ENCODE data around the gene PRKG1.
"Not testable (repeated sequence)": the region's sequence is repeated elsewhere in the genome, so short reads cannot be mapped to it uniquely, and the experiment has no call there.

PRKG1 gene

DNA sequence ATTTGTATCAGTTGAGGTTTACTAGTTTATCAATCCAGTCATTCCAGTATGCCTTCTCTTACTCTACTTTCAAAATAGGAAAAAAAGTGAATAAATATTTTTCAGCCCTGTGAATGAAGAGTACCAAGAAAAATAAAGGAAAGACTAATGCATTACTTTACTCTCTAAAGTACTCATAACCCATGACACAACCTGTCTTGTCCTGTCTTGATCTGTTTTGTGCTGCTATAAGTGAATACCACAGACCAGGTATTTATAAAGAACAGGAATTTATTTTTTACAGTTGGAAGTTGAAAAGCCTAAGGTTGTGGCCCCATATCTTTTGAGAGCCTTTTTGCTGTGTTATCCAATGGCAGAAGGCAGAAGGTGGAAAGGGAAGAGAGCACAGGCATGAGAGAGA lies 1045.2 kb downstream of the PRKG1 start:
- no peak for DNase-seq (ENCODE audit: low read depth)

DNA sequence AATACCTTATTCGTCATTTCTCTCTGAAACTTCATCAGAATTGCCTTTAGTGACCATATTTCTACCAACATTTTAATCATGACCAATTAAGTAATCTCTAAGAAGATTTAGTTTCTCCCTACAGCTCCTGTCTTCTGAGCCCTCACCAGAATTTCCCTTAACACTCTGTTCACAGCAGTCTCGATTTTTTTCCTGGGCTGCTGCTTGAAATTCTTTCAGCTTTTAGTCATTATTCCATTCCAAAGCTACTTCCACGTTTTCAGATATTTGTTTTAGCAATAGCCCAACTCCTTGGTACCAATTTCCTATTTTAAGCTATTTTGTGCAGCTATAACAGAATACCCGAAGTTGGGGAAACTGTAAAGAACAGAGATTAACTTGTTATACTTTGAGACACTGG lies 1047.4 kb downstream of the PRKG1 start:
- DNase-seq (ENCODE audit: low read depth) = no peak

DNA sequence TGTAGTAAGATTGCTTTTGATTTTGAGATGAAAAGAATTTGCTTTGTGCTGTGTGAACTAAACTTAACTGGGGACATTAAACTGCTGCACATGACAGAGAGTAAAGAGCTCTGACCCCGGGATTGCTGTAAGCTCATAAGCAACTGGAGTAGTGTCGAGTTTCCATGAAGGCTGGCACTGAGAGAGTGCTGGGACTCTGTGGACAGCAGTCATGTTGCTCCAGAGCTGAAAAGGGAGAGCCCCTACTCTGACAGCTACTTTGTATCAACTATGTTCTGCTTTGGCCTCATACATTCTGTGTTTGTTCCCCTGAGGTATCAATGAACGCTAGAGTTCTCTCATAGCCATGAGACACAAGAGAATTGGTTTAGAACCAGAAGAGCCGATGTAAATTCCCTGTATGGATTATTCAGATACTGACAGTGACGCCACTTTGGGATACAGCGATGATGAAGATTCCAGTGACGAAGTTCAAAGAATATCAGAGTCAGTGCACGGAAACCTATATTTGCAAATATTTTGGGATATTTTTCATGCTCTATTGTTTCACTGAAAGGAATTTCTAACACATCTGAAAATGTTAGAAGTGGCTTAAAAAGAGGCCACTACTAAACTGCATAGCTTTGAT lies 1053.9 kb downstream of the PRKG1 start:
- no peak for DNase-seq (ENCODE audit: low read depth)

DNA sequence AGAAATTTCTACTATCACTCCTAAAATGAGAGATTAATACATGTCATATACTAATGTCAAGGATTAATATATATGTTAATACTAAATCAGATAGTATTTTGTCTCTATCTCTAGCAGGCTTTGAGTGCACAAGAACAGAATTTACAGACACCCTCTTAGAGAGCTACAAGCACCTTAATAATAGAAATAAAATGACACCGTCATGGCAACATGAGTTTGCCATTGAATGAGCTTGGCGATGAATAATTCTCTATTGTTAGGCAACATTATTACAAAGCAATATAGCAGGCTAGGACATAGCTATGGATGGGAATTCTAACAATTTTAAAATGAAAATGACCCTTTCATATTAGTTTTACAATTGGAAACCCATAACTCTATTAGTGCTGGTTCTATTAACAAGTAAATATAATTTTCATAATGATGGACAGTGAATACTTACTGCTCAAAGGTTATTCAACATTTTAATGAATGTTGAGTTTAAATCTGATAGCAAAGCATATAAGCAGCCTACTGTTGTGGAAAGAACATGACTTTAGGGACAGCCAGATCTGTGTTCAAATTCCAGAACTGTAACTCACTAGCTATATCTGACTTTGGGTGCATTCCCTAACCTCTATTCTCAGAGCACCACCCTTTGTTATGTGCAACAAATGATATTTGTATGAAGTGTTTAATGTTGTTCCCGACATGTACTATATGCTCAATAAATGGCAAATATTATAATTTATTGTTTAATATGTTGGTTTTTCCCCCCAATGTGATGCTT lies 1055.3 kb downstream of the PRKG1 start:
- no peak for DNase-seq (ENCODE audit: low read depth)

DNA sequence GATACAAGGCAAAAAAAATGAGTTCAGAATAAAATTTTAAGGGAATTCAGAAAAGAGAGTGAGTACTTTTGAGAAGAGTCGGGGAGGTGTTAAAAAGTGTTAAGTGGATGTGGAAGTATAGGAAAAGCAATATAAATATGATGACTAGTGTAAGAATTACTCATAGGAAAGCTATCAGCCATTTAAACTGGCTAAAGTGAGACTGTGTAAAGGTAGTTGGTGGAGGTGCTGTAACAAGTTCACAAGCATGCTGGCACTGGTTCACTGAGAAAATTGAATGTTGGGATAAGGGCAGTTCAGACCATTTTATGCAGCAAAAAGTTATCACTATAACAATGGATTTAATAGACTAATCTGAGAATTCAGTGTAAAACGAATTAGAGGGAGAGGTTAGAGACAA lies 1060.8 kb downstream of the PRKG1 start:
- DNase-seq (ENCODE audit: low read depth) = no peak

DNA sequence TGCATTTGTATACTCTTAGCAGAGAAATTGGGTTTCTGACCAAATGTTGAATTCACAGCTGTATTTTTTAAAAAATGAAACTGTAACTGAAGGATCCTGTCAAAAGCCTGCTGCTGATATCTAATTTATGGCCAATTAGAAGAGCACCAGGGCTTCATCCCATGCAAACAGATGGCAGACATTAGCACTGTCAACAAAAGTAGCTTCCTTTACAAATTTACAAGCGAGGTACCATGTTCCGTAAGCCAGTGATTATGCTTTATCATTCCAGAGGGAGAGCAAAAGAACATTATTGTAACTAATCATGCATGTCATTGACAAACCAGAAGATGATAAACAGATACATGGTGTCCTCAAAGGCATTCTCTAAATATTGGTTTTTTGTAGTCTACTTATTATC lies 1062.6 kb downstream of the PRKG1 start:
- no peak for DNase-seq (ENCODE audit: low read depth)

DNA sequence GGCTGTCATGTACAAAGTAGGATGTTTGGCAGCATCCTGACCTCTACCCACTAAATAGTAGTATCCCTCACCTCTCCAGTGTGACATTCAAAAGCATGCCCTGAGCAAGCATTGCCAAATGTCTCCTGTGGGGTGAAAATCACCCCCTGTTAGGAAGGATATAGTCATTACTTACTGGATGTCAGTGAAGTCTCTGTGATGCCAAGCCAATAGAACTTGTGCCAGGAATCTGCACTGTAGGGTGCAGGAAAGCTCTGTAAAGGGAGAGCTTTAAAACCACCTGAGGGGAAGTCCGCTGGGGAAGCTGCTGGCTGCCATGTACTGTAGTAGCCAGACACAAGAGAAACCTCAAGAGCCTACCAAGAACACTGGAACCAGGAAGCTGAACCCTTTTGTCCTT lies 1069.1 kb downstream of the PRKG1 start:
- no peak for DNase-seq (ENCODE audit: low read depth)

DNA sequence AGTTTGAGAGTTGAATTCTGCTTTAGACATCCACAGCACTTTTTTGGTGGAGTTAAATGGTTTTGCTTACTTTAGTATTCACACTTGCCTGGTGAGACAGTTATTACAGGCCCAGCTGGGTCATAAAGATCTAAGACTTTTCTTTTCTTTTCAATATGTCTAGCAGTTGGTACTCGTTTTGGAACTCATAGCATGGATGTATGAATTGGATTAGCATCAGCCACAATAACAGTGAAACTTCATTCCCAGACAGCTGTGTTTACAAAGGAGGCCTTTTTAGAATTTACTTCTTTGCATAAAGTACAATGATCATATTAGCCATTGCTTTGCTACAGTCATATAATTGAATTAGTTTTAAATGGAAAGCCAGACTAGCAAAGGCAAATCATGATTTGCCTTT lies 1071.3 kb downstream of the PRKG1 start:
- no peak for DNase-seq (ENCODE audit: low read depth)

DNA sequence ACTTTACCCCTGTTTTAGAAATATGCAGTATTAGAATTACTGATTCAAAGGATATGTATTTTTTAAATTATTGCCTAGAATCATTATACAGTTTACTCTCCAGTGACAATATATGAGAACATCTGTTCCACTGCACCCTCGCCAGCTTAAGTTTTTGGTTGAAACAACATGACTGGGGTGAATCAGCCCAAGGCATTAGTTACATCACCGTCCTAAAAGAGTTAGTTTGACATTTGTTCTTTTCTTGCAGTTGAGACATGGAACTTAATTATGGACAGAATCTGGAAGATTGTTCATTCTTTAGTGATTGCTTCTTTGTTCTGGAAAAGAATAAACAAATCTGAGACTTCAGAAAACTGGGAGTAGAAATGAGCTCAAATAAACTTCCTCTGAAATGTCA lies 1072.5 kb downstream of the PRKG1 start:
- DNase-seq (ENCODE audit: low read depth) = no peak

DNA sequence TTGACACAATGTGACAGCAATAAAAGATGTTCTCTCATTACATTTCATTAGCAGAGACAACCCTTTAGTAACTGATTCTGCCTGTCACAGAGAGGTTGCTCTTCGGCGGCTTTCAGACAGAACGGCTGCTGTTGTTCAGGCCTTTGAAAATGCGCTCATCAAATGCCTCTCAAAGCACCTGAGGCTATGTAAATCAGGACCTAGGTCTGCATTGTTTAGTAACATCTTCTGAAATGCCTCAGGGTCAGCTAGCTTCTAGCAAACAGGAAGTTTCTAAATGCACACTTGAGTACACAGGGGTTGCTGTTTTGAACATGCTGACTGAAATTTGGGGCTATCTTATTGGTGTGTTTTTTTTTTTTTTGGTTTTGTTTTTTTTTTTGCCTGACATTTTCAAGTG lies 1096.5 kb downstream of the PRKG1 start:
- no peak for DNase-seq (ENCODE audit: low read depth)

DNA sequence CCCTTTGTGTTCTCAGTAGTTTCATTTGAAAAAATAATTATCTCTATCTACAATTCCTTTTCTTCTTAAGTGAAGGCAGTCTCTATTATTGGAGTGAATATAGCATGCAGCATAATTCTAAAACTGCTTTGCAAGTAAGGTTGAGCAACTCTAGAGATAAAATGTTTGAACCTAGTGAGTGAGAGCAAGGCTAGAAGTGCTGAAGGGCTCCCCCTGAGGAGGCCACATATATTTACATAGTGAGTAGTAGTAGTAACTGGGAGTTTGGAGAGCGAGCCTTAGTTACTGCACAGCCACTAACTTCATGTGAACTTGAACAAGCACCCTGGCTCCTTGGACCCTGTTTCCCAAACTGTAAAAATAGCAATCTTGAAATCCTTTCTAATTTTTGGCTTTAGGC lies 1098.3 kb downstream of the PRKG1 start:
- DNase-seq (ENCODE audit: low read depth) = peak; percentile 5

DNA sequence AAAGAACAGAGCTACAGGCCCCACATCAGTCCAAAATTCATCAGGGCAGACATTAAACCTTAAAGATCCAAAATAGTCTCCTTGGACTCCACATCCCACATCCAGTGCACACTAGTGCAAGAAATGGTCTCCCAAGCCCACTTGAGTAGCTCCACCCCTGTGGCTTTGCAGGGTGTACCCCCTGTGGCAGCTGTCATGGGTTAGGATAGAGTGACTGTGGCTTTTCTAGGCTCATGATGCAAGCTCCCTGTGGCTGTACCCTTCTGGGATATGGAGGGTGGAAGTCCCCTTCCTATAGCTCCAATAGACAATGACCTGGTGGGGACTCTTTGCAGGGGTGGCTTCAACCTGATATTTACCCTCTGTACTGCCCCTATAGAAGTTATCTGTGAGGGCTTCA lies 1111.0 kb downstream of the PRKG1 start:
- no peak for DNase-seq (ENCODE audit: low read depth)

DNA sequence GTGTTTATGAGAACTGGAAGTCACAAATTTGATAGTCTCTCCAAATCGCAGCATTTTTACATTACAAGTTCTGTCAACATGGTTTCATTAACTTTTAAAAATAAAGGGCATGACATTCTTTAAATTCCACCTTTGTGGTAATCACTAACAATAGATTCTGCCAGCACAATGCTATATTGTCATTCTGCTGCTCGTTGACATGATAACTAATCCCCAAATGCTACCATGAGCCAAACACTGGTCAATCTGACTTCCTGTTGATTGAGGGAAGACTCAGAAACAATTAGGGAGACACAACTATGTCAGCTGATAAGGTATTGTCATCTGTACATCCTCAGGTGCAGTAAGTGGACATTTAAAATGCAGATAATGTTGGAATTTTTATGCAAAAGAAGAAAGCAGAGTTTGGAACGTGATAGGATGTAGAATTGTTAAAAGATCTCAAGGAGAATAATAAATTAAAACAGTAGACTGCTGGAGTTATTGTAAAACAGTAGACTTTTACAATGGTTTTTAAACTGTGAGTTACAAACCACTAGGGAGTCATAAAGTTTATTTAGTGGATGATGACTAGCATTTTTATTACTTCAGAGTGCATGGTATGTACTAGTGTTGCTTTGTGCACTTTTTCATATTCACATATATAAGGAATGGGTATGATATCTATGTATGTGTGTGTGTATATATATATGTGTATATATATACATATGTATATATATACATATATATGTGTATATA lies 1113.4 kb downstream of the PRKG1 start:
- no peak for DNase-seq (ENCODE audit: low read depth)

DNA sequence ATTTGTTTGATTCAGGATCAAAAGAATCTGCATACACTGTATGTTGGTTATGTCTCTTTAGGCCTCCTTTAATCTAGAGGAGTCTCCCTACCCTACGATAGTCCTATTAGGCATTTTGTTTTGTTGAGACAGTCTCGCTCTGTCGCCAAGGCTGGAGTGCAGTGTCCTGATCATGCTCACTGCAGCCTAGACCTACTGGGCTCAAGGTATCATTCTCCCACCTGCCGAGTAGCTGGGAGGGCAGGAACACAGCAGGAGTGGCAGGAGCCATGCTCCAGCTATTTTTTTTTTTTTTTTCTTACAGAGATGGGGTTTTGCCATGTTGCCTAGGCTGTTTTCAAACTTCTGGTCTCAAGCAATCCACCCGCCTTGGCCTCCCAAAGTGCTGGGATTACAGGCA lies 1116.8 kb downstream of the PRKG1 start:
- DNase-seq (ENCODE audit: low read depth) = no peak

DNA sequence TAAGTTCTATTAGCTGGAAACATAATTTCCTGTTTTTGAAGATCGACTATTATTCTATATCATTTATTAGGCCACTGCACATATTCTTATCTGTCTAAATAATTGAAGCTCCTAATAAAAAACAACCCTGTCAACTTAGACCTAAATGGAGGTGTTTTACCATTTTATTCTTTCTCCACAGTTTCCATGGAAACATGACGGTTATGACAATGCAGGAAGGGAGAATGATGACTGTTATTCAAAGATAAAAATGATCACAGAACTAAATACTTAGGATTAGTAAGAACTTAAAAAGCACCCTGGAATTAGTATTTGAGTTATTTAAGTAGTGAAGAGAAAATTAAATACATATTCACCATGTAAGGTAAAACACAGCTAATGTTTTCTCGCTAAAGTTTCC lies 1119.9 kb downstream of the PRKG1 start:
- DNase-seq (ENCODE audit: low read depth) = no peak

DNA sequence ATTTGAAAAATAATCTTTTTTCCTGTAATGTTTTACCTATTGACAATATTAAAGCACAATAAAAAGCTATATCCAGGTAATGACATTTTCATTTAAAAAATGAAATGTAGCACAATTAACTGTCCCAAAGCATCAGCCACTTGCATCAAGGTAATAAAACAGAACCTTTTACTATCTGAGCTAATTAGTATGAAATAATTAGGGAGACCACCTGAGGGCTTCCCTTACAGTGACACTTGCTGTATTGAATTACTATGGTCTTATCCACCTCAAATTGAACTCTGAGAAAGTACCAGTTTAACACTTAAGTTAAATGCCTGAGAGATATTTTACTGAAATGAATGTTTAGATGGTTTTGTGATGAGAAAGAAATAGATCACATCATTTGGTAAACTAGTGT lies 1120.4 kb downstream of the PRKG1 start:
- DNase-seq (ENCODE audit: low read depth) = no peak

DNA sequence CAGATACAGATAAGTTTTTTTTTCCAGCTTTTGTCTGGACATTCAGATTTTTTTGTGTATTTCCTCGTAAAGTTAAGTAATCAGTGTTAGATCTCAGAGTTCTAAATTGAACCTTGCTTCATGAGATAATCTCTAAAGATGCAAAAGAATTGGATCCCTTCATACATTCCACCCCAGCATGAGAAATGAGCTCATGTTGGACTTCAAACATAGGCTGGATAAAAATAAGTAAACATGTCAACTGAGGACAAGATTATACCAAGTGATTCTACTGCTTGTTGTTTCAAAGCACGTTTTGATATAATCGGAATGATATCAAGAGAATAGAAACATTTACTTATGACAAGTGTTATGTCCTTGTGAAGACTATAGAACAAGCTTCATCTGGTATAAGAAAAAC lies 1122.8 kb downstream of the PRKG1 start:
- no peak for DNase-seq (ENCODE audit: low read depth)

DNA sequence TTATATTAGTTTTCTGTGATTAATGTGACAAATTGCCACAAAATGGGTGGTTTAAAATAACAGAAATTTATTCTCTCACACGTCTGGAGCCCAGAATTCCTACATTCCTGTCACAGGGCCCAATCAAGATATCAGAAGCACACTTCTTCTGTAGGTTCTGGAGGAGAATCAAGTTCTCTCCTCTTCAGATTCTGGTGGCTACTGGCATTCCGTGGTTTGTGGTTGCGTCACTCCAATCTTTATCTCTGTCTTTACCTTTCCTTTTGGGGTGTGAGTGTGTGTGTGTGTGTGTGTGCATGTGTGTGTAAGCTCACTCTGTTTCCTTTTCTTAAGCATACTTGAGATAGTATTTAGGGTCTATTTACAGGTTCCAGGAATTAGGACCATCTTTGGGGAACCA lies 1124.3 kb downstream of the PRKG1 start:
- DNase-seq (ENCODE audit: low read depth) = peak; percentile 4

DNA sequence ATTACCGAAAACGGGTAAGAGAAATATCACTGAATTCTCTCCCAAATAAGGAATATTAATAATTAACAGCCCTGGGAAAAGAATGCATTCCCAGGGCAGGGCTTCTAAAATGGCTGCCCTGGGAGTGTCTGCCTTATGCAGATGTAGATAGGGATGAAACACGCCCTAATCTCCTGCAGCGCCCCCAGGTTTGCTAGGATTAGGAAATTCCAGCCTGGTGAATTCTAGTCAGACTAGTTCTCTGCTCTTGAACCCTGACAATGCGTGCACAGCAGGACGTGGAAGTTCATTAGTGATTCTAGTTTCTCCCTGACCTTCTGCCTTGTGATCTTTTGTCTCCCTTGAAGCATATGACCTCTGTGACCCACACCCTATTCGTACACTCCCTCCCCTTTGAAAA lies 1130.6 kb downstream of the PRKG1 start:
- not testable (repeated sequence) for DNase-seq (ENCODE audit: low read depth)

DNA sequence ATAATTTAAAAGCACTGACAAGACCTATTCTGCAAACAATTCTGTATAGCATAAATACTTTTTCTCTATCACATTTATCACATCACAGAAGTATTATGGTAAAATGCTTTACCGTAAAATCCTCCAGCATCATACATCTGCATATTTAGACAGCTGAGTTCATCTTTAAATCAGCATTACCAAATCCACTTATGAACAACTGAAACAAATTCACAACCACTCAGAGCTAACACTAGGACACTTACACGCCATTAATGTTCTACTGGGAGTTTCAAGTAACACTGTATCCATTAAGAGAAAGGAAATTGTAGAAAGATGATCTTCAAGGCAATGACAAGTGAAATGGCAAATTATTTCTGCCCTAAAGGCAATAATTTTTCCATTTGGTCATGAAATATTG lies 1134.1 kb downstream of the PRKG1 start:
- DNase-seq (ENCODE audit: low read depth) = no peak

DNA sequence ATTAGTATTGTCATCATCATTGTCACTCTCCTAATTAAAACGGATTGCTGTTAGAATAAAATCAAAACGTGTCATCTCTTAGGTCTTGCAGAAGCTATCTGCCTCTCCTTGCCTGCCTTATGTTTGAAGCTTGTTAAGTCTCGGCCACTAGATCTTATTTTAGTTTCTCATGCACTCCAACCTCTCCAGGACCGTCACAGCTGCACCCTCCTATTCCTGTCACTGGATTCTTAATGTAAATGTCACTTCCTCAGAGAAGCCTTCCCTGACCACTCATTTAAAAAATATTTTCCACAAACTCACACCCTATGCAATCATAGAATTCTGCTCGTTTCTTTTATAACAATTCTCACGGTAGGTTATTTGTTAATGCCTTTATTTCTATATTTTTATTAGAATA lies 1135.9 kb downstream of the PRKG1 start:
- DNase-seq (ENCODE audit: low read depth) = no peak

DNA sequence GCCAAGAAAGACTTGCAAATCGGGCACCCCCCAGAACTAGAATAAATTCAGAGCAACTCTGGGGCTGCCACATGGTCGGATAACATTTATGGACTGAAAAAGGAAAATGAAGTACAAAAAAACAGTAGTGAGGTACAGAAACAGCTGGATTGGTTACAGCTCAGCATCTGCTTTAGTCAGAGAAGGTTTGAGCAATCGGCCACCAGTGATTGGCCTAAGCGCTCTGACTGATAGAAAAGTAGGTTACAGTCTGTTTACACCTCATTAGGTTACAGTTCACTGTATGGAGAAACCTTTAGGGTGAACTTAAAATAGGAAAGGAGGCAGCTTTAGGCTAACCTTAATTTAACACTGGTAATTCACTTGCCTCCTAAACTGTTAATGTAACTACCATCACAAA lies 1137.8 kb downstream of the PRKG1 start:
- peak; percentile 1 for DNase-seq (ENCODE audit: low read depth)

DNA sequence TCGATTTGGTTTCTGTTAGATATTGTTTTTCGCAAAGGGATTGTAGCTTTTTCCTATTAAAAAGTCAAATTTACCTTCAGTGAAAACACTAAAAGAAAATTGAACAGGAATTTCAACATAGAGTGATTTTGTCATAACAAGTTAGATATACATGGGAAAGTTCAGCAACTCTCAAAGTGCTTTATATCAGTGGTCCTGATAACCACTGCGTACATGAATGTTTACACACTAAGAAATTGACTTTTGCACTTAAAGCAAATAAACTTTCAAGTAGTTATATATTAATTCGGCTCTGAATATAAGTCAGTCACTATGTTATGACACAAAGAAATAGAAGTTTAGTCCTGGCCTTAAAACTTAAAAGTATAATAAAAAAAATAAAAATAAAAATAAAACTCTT lies 1138.5 kb downstream of the PRKG1 start:
- DNase-seq (ENCODE audit: low read depth) = no peak
